IMR-90 (cell line): Measurements from ENCODE around the gene SEC14L1. TPM values are rescaled to one million over a fixed set of nuclear protein-coding genes. Genes with fewer than 3 reads are reported as not detected.

Experiments used
- ATAC-seq: fragments of 200-7000 bp; cut with Tn5 transposase; 2 replicates; pipeline ENCODE4 v1.9.1; 2020; ENCODE audit warnings: low read depth, mild to moderate bottlenecking, moderate library complexity
- BruUV-seq: library from RNA; stranded (reverse); fragments of 400-500 nt; replicated peaks from 2 replicates; lab custom pipeline; 2021; lab: Mats Ljungman, UMichigan
- CTCF ChIA-PET: fragments of 300-600 bp; formaldehyde crosslinking; extraction: SDS; loops from one replicate; lab custom pipeline; 2021; ENCODE audit warnings: antibody characterized with exemption; lab: Yijun Ruan, JAX
- POLR2A ChIA-PET: fragments of 300-600 bp; sonication (Branson Sonifier 250); formaldehyde crosslinking; loops from one replicate; lab custom pipeline; 2022; ENCODE audit warnings: antibody characterized with exemption; ENCODE audit not compliant: unreplicated experiment; lab: Charles Lee
- DNase-seq: peaks from one replicate; pipeline ENCODE4 v3.0.0; 2013
- H2AFZ ChIP-seq: replicated peaks from 2 replicates; pipeline ENCODE3; 2013; ENCODE audit warnings: low read length, mild to moderate bottlenecking; ENCODE audit not compliant: poor library complexity
- H2AK5ac ChIP-seq: 2 replicates; pipeline ENCODE4 v1.6.1; 2013; ENCODE audit warnings: low read depth, low read length, inconsistent platforms
- H2AK9ac ChIP-seq: replicated peaks from 2 replicates; pipeline ENCODE3; 2013; ENCODE audit warnings: mild to moderate bottlenecking, low read depth, low read length, moderate library complexity; ENCODE audit not compliant: poor library complexity
- H2BK120ac ChIP-seq: 2 replicates; pipeline ENCODE4 v1.6.1; 2013; ENCODE audit warnings: low read depth, low read length, inconsistent platforms
- H2BK15ac ChIP-seq: 3 replicates; pipeline ENCODE4 v1.6.1; 2013; ENCODE audit warnings: low read depth, low read length, inconsistent platforms
- H2BK20ac ChIP-seq: 2 replicates; pipeline ENCODE4 v1.6.1; 2013; ENCODE audit warnings: low read depth, mild to moderate bottlenecking, inconsistent platforms, low read length, moderate library complexity
- H2BK5ac ChIP-seq: 2 replicates; pipeline ENCODE4 v1.6.1; 2013; ENCODE audit warnings: mild to moderate bottlenecking, low read depth, low read length, inconsistent platforms; ENCODE audit not compliant: poor library complexity, severe bottlenecking
- H3K14ac ChIP-seq: replicated peaks from 2 replicates; pipeline ENCODE4 v1.6.1; 2013; ENCODE audit warnings: low read depth, low read length, inconsistent platforms
- H3K18ac ChIP-seq: 2 replicates; pipeline ENCODE4 v1.6.1; 2013; ENCODE audit warnings: low read depth, low read length, control low read depth
- H3K23ac ChIP-seq: 2 replicates; pipeline ENCODE4 v1.6.1; 2013; ENCODE audit warnings: low read depth, low read length, inconsistent platforms
- H3K27ac ChIP-seq: 2 replicates; pipeline ENCODE4 v1.5.1; 2013; ENCODE audit warnings: mild to moderate bottlenecking, control low read depth, low read length; ENCODE audit not compliant: insufficient read depth
- H3K27me3 ChIP-seq: 2 replicates; pipeline ENCODE4 v1.6.1; 2013; ENCODE audit warnings: low read length; ENCODE audit not compliant: control insufficient read depth, insufficient read depth
- H3K36me3 ChIP-seq: 2 replicates; pipeline ENCODE4 v1.6.1; 2013; ENCODE audit warnings: low read length, mixed read lengths; ENCODE audit not compliant: control insufficient read depth, insufficient read depth
- H3K4ac ChIP-seq: 2 replicates; pipeline ENCODE4 v1.6.1; 2013; ENCODE audit warnings: low read depth, low read length, inconsistent platforms
- H3K4me1 ChIP-seq: 2 replicates; pipeline ENCODE4 v1.6.1; 2013; ENCODE audit warnings: low read length, mixed read lengths; ENCODE audit not compliant: control insufficient read depth, insufficient read depth
- H3K4me2 ChIP-seq: 2 replicates; pipeline ENCODE4 v1.6.1; 2013; ENCODE audit warnings: low read depth, mild to moderate bottlenecking, control low read depth, low read length, moderate library complexity
- H3K4me3 ChIP-seq: 2 replicates; pipeline ENCODE4 v1.5.1; 2013; ENCODE audit warnings: low read depth, mild to moderate bottlenecking, control low read depth, low read length, moderate library complexity; ENCODE audit not compliant: insufficient read depth
- H3K56ac ChIP-seq: 2 replicates; pipeline ENCODE4 v1.6.1; 2013; ENCODE audit warnings: low read length, inconsistent platforms; ENCODE audit not compliant: insufficient read depth; ENCODE audit errors: extremely low read depth
- H3K79me1 ChIP-seq, 2 experiments: 2 replicates each; pipeline ENCODE4 v1.6.1; 2013; ENCODE audit warnings: low read length in 2 of 2, inconsistent platforms in 1 of 2, low read depth in 1 of 2
- H3K9ac ChIP-seq: 2 replicates; pipeline ENCODE4 v1.6.1; 2013; ENCODE audit warnings: low read depth, low read length, control low read depth
- H3K9me1 ChIP-seq: 2 replicates; pipeline ENCODE4 v1.6.1; 2013; ENCODE audit warnings: low read length, inconsistent platforms; ENCODE audit not compliant: insufficient read depth
- H3K9me3 ChIP-seq: 2 replicates; pipeline ENCODE4 v1.6.1; 2013; ENCODE audit warnings: low read length; ENCODE audit not compliant: control insufficient read depth, insufficient read depth
- H4K20me1 ChIP-seq: 2 replicates; pipeline ENCODE4 v1.6.1; 2013; ENCODE audit warnings: low read length, inconsistent platforms; ENCODE audit not compliant: insufficient read depth
- H4K5ac ChIP-seq: 2 replicates; pipeline ENCODE4 v1.6.1; 2013; ENCODE audit warnings: mild to moderate bottlenecking, low read depth, low read length, control low read depth
- H4K8ac ChIP-seq, 2 experiments: 2 replicates each; pipeline ENCODE4 v1.6.1; 2013; ENCODE audit warnings: low read depth in 2 of 2, low read length in 2 of 2, control low read depth in 1 of 2, inconsistent platforms in 1 of 2
- H4K91ac ChIP-seq: 2 replicates; pipeline ENCODE4 v1.6.1; 2013; ENCODE audit warnings: low read depth, low read length, inconsistent platforms; ENCODE audit not compliant: insufficient read depth
- CEBPB ChIP-seq: IDR thresholded peaks from 2 replicates; pipeline ENCODE4 v1.6.1; 2012; ENCODE audit warnings: low read depth, low read length, improper control_type of control experiment
- CHD1 ChIP-seq: IDR thresholded peaks from 2 replicates; pipeline ENCODE4 v1.6.1; 2012; ENCODE audit warnings: low read depth, low read length, improper control_type of control experiment
- MXI1 ChIP-seq: IDR thresholded peaks from 2 replicates; pipeline ENCODE4 v1.6.1; 2012; ENCODE audit warnings: low read depth, mild to moderate bottlenecking, low read length, moderate library complexity, borderline replicate concordance
- NFE2L2 ChIP-seq: fragments of 150-350 bp; IDR thresholded peaks from 2 replicates; pipeline ENCODE4 v1.6.1; 2016; ENCODE audit warnings: low read depth, mild to moderate bottlenecking, low read length
- POLR2A ChIP-seq: IDR thresholded peaks from 2 replicates; pipeline ENCODE4 v1.6.1; 2012; ENCODE audit warnings: mild to moderate bottlenecking, low read depth, low read length
- RCOR1 ChIP-seq: IDR thresholded peaks from 2 replicates; pipeline ENCODE4 v1.6.1; 2012; ENCODE audit warnings: mild to moderate bottlenecking, low read length, improper control_type of control experiment; ENCODE audit not compliant: insufficient replicate concordance
- RFX5 ChIP-seq: IDR thresholded peaks from 2 replicates; pipeline ENCODE4 v1.8.0; 2012; ENCODE audit warnings: low read depth, mild to moderate bottlenecking, low read length, moderate library complexity
- WGBS, 2 experiments: methylation state at CpG; one replicate each; pipeline versions ENCODE4 v1.1.5 to v1.1.7; 2013; ENCODE audit warnings: missing lambda C conversion rate in 2 of 2; ENCODE audit not compliant: insufficient read length in 1 of 2; ENCODE audit errors: extremely low coverage in 2 of 2; 5-methylcytosine and 5-hydroxymethylcytosine counted together
- dilution Hi-C: fragments of 300-500 bp; cut with HindIII; formaldehyde crosslinking; loops from one replicate; pipeline ENCODE4 v1.14.3; 2018; ENCODE audit warnings: low sequenced_read_pairs; ENCODE audit not compliant: unreplicated experiment
- in situ Hi-C: fragments of 300-500 bp; cut with MboI; formaldehyde crosslinking; loops from 3 replicates; pipeline ENCODE4 v1.14.3; 2019; ENCODE audit warnings: low sequenced_read_pairs, inconsistent platforms, mixed read lengths
- intact Hi-C: fragments of 100-400 bp; cut with micrococcal nuclease; formaldehyde crosslinking; loops from 2 replicates; pipeline ENCODE4 v1.10.0; 2022
- polyA plus RNA-seq, 3 experiments: library from polyadenylated mRNA; depleted of rRNA; stranded (reverse); fragments of >200 nt; gene quantifications; 2 replicates each; pipeline ENCODE4 v1.2.3, GENCODE V29; 2012; ENCODE audit warnings: low replicate concordance in 1 of 3
- total RNA-seq: library from RNA; depleted of rRNA; stranded (reverse); fragments of >200 nt; gene quantifications from 2 replicates; pipeline ENCODE4 v1.2.3, GENCODE V29; 2012
- TF ChIP-seq, protein P1 (sequence below): conservative IDR thresholded peaks from 2 replicates; pipeline ENCODE4 v1.5.1; 2012; ENCODE audit warnings: mild to moderate bottlenecking, low read depth, low read length, improper control_type of control experiment
- TF ChIP-seq, protein P2 (sequence below): fragments of 150-350 bp; IDR thresholded peaks from 2 replicates; pipeline ENCODE4 v1.6.1; 2017; ENCODE audit warnings: mild to moderate bottlenecking, antibody characterized with exemption, low read length, low read depth
- TF ChIP-seq, protein P3 (sequence below): fragments of 150-350 bp; IDR thresholded peaks from 2 replicates; pipeline ENCODE4 v1.6.1; 2016; ENCODE audit warnings: low read depth, mild to moderate bottlenecking, low read length, moderate library complexity, borderline replicate concordance

The SEC14L1 gene
- total and polyA plus RNA-seq, 2 of the 4 experiments (the other 2 are of a cell fraction): 24.9 to 35.8 TPM

DNA sequence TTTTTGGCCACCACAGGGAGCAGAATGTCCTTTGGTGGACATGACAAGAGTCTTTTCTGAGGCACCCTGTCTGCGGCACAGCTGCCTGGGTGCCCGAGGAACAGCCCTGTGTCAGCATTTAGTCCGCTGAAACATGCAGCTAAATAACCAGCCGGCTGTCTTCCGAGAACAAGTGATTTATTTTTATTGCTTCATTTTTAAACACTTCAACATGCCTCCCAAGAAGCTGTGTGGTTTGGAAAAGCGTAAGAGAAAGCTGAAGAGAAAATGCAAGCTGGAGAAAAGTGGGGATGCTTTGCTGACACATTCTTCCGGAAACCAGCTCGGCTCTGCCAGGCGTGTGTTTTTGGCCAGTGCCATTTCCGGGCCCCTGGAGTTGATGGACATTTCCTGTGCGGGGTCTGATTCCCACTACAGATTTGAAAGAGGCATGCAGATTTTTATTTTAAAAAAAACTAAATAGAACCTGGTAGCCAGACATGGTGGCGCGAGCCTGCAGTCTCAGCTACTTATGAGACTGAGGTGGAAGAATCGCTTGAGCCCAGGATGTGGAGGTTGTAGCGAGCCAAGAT is 94.7 kb downstream of the SEC14L1 start (continued):
- peak; percentile 88 for TF ChIP-seq CEBPB

DNA sequence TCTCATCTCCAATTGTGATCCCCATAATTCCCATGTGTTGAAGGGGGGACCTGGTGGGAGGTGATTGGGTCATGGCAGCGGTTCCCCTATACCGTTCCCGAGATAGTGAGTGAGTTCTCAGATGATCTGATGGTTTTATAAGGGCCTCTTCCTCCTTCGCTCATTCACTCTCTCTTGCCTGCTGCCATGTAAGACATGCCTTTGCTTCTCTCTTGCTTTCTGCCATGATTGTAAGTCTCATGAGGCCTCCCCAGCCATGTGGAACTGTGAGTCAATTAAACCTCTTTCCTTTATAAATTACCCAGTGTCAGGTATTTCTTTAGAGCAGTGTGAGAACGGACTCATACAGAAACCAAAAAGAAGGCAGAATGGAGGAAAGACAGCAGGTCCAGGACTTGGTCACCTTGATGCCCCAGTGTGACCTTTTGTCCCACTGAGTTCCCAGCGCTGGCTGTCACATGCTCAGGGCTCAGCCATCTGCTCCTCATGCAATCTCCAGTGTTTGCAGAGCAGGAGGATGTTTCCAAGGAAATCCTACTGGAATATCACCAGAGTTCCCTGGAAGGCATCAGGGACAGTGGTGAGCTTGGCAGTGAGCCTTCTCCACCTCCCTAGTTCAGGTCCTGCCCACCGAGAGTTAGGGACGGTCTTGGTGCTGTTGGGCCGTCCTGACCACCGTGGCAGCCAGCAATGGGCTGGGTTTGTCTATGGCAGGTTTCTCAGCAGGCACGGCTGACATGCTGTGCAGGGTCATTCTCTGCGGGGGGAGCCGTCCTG is 96.7 kb downstream of the SEC14L1 start:
- intact Hi-C loops (no loop called here), in situ Hi-C loops (loop anchor here (25.0 kb wide), 1 partner anchor 375 kb away; the partner anchor contains the start of gene MGAT5B), dilution Hi-C loops (no loop called here)
- Histone ChIP-seq H3K36me3 (no peaks in the 10 kb centered on the region), H2BK120ac (0 out of 2 replicates have a peak overlapping the region, but pooled peaks have one; percentile 65), H4K20me1 (no peaks in the 10 kb centered on the region; the same call in 1 of the 2 replicates), H3K4me2 (no peak overlapping the region), H4K8ac (no peak overlapping the region), H2BK20ac (peak overlapping the region; percentile 65; the same call in 1 of the 2 replicates), H2BK15ac (peak overlapping the region; percentile 14; the same call in 1 of the 3 replicates), H3K9me1 (no peaks in the 10 kb centered on the region; the same call in 1 of the 2 replicates), H3K79me1 (no peaks in the 10 kb centered on the region), H3K23ac (no peak overlapping the region), H3K9ac (no peak overlapping the region), H2AK5ac (peak overlapping the region; percentile 36), H4K5ac (no peak overlapping the region), H2BK5ac (no peak overlapping the region), H3K56ac (no peak overlapping the region), H3K27ac (no peak overlapping the region), H3K4me3 (no peak overlapping the region), H3K4me1 (peaks cover 9% of the 10 kb centered on the region), H2AFZ (no peak overlapping the region), H3K27me3 (no peaks in the 10 kb centered on the region; the same call in 1 of the 2 replicates), H3K18ac (no peak overlapping the region), H3K4ac (peak overlapping the region; percentile 66), H3K14ac (peak overlapping the region; percentile 39; the same call in 1 of the 2 replicates), H3K9me3 (peaks cover 5% of the 10 kb centered on the region), H2AK9ac (no peak overlapping the region), H4K91ac (peak overlapping the region; percentile 21)
- ATAC-seq: no peak
- DNase-seq: no peak
- CTCF ChIA-PET: interaction anchor here (0.6 kb wide), 1 partner anchor 73 kb away, joined by 3 read pairs; no protein-coding TSS in a partner anchor
- TF ChIP-seq CHD1 (no peak), RFX5 (no peak), POLR2A (no peak), MXI1 (no peak), RCOR1 (no peak), NFE2L2 (no peak)
- TF ChIP-seq, protein P1, sequence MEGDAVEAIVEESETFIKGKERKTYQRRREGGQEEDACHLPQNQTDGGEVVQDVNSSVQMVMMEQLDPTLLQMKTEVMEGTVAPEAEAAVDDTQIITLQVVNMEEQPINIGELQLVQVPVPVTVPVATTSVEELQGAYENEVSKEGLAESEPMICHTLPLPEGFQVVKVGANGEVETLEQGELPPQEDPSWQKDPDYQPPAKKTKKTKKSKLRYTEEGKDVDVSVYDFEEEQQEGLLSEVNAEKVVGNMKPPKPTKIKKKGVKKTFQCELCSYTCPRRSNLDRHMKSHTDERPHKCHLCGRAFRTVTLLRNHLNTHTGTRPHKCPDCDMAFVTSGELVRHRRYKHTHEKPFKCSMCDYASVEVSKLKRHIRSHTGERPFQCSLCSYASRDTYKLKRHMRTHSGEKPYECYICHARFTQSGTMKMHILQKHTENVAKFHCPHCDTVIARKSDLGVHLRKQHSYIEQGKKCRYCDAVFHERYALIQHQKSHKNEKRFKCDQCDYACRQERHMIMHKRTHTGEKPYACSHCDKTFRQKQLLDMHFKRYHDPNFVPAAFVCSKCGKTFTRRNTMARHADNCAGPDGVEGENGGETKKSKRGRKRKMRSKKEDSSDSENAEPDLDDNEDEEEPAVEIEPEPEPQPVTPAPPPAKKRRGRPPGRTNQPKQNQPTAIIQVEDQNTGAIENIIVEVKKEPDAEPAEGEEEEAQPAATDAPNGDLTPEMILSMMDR: no peak
- TF ChIP-seq, protein P2, sequence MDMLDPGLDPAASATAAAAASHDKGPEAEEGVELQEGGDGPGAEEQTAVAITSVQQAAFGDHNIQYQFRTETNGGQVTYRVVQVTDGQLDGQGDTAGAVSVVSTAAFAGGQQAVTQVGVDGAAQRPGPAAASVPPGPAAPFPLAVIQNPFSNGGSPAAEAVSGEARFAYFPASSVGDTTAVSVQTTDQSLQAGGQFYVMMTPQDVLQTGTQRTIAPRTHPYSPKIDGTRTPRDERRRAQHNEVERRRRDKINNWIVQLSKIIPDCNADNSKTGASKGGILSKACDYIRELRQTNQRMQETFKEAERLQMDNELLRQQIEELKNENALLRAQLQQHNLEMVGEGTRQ: no peak
- TF ChIP-seq, protein P3, sequence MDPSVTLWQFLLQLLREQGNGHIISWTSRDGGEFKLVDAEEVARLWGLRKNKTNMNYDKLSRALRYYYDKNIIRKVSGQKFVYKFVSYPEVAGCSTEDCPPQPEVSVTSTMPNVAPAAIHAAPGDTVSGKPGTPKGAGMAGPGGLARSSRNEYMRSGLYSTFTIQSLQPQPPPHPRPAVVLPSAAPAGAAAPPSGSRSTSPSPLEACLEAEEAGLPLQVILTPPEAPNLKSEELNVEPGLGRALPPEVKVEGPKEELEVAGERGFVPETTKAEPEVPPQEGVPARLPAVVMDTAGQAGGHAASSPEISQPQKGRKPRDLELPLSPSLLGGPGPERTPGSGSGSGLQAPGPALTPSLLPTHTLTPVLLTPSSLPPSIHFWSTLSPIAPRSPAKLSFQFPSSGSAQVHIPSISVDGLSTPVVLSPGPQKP: no peak
- POLR2A ChIA-PET: no interaction called here
- WGBS, 2 experiments: 100% methylated on average over 4 of the region's 13 CpGs; no CpG with 5 or more reads in 1 of the 2 experiments
- no TSS peak for BruUV-seq
